ENCODE results near the gene AAMDC.
"Not testable (repeated sequence)": the region's sequence is repeated elsewhere in the genome, so short reads cannot be mapped to it uniquely, and the experiment has no call there.

The AAMDC gene

GRCh38 chr11:77822126-77822525, 1.2 kb downstream of the AAMDC start:
- not testable (repeated sequence) for DNase-seq

GRCh38 chr11:77823775-77824174, 2.8 kb downstream of the AAMDC start:
- no peak for DNase-seq

GRCh38 chr11:77828926-77829325, 8.0 kb downstream of the AAMDC start:
- DNase-seq: no peak

GRCh38 chr11:77833302-77833701, 12.4 kb downstream of the AAMDC start:
- DNase-seq: no peak

- DNase-seq: no peak
Measured at GRCh38 chr11:77842441-77843121, 21.6 kb downstream of the AAMDC start.

GRCh38 chr11:77843700-77844099, 22.8 kb downstream of the AAMDC start:
- DNase-seq: not testable (repeated sequence)

GRCh38 chr11:77851503-77851902, 30.6 kb downstream of the AAMDC start:
- DNase-seq: no peak

- DNase-seq: no peak
Measured at GRCh38 chr11:77854838-77855237, 33.9 kb downstream of the AAMDC start.

- DNase-seq: not testable (repeated sequence)
Measured at GRCh38 chr11:77857906-77858457, 37.0 kb downstream of the AAMDC start.

GRCh38 chr11:77861444-77861843, 40.5 kb downstream of the AAMDC start:
- not testable (repeated sequence) for DNase-seq

GRCh38 chr11:77865805-77866204, 44.9 kb downstream of the AAMDC start:
- no peak for DNase-seq

- DNase-seq: no peak
Measured at GRCh38 chr11:77866336-77866735, 45.4 kb downstream of the AAMDC start.

- no peak for DNase-seq
Measured at GRCh38 chr11:77868744-77869143, 47.8 kb downstream of the AAMDC start.

GRCh38 chr11:77871855-77872254, 50.9 kb downstream of the AAMDC start:
- no peak for DNase-seq

- no peak for DNase-seq
Measured at GRCh38 chr11:77873345-77873744, 52.4 kb downstream of the AAMDC start.

GRCh38 chr11:77874206-77874605, 53.3 kb downstream of the AAMDC start:
- no peak for DNase-seq

GRCh38 chr11:77876045-77876444, 55.1 kb downstream of the AAMDC start:
- no peak for DNase-seq

- not testable (repeated sequence) for DNase-seq
Measured at GRCh38 chr11:77878247-77878646, 57.3 kb downstream of the AAMDC start.

GRCh38 chr11:77879218-77879617, 58.3 kb downstream of the AAMDC start:
- DNase-seq: no peak

GRCh38 chr11:77882396-77882795, 61.5 kb downstream of the AAMDC start:
- no peak for DNase-seq

GRCh38 chr11:77883775-77884174, 62.8 kb downstream of the AAMDC start:
- DNase-seq: no peak

- no peak for DNase-seq
Measured at GRCh38 chr11:77884186-77884828, 63.4 kb downstream of the AAMDC start.

GRCh38 chr11:77884829-77885190, 63.9 kb downstream of the AAMDC start:
- no peak for DNase-seq

GRCh38 chr11:77886401-77886800, 65.5 kb downstream of the AAMDC start:
- no peak for DNase-seq

Measured in right forelimb (tissue), 1 donor.